Transverse colon (tissue), 3 donors: ENCODE measurements around the gene SPINT4.

Experiments
- CTCF ChIP-seq, 5 experiments: fragments of 200-600 bp in 3 of 5; fragments of 450-650 bp in 2 of 5; sonication (generic) in 3 of 5; IDR thresholded peaks; 1 replicate in 2 of 5; 2 replicates in 3 of 5; pipeline ENCODE4 v1.5.1; 2016 to 2017; ENCODE audit warnings: antibody characterized with exemption in 5 of 5, inconsistent platforms in 3 of 5, mild to moderate bottlenecking in 2 of 5, moderate library complexity in 1 of 5
- EP300 ChIP-seq: sonication (generic); formaldehyde crosslinking; IDR thresholded peaks from one replicate; pipeline ENCODE4 v1.6.1; 2017; ENCODE audit warnings: antibody characterized with exemption, low read depth

- no peak for TF ChIP-seq CTCF (IDR thresholded peaks at IDR 0.05)
- TF ChIP-seq EP300: no peak
These were observed 29.6 kb downstream of the SPINT4 start for GRCh38 chr20:45751721-45752120.
